ENCODE measurements around the gene VARS1. TPM values are rescaled to one million over a fixed set of nuclear protein-coding genes. Genes with fewer than 3 reads are reported as not detected.

The VARS1 gene
- total RNA-seq, 1 experiment from 2014 or later, result 89.8 TPM

- no peak for TF ChIP-seq EZH2phosphoT487 (IDR thresholded peaks at IDR 0.05; ENCODE audit: borderline replicate concordance, low read length)
- TF ChIP-seq CTCF (conservative IDR thresholded peaks at IDR 0.05; ENCODE audit: low read depth, low read length), result no peak
- no peak for TF ChIP-seq EZH2 (IDR thresholded peaks at IDR 0.05; ENCODE audit: low read length, unreplicated experiment)
- Histone ChIP-seq H3K27ac (ENCODE audit: low read length) (no peak overlapping the region), H3K9me3 (ENCODE audit: low read length) (no peaks in the 10 kb centered on the region), H3K4me3 (ENCODE audit: low read length) (no peak overlapping the region), H3K4me2 (ENCODE audit: low read length) (no peak overlapping the region), H2AFZ (ENCODE audit: low read length) (no peak overlapping the region), H3K79me2 (ENCODE audit: low read length) (no peaks in the 10 kb centered on the region), H3K9ac (ENCODE audit: low read length) (no peak overlapping the region), H3K9me2 (replicated peaks; ENCODE audit: low read length) (no peaks in the 10 kb centered on the region), H3K36me3 (ENCODE audit: low read depth, low read length) (no peaks in the 10 kb centered on the region), H3F3A (ENCODE audit: low read length, unreplicated experiment) (no peaks in the 10 kb centered on the region), H4K20me1 (ENCODE audit: low read length) (no peaks in the 10 kb centered on the region), H3K27me3 (ENCODE audit: low read length) (no peaks in the 10 kb centered on the region), H3K4me1 (ENCODE audit: insufficient read depth, low read length) (0 out of 2 replicates have a peak, but pooled peaks cover 5% of the 10 kb centered on the region)
- no peak; the same call in 1 of the 2 replicates for ATAC-seq
- no TSS peak for BruUV-seq (replicated peaks)
- POLR2A ChIA-PET (ENCODE audit: unreplicated experiment), result no interaction called here
- intact Hi-C loops (cut with micrococcal nuclease), result loop anchor here (10.0 kb wide), 1 partner anchor 48 kb away; the partner anchor contains the start of gene LY6G6D
- DNase-seq, result no peak
- CTCF ChIA-PET, result no interaction called here
Observed at GRCh38 chr6:31762878-31763618, 32.5 kb downstream of the VARS1 start.

GRCh38 chr6:31762356-31762755 is 33.2 kb downstream of the VARS1 start, which contains the start of gene SAPCD1:
Gene SAPCD1 (plus strand): TSS chr6:31762656. CDS start chr6:31763055, 399 bp downstream.
- H3K9me3 ChIP-seq (ENCODE audit: low read length), result no peaks in the 10 kb centered on the region
- H4K20me1 ChIP-seq (ENCODE audit: low read length), result no peaks in the 10 kb centered on the region
- intact Hi-C loops (cut with micrococcal nuclease), result loop anchor here (10.0 kb wide), 1 partner anchor 48 kb away; the partner anchor contains the start of gene LY6G6D
- BruUV-seq (replicated peaks), result no TSS peak
- no peaks in the 10 kb centered on the region for H3F3A ChIP-seq (ENCODE audit: low read length, unreplicated experiment)
- no peaks in the 10 kb centered on the region for H3K36me3 ChIP-seq (ENCODE audit: low read depth, low read length)
- H3K4me3 ChIP-seq (ENCODE audit: low read length), result no peak within 1 kb of the TSS
- no peak within 1 kb of the TSS for H3K9ac ChIP-seq (ENCODE audit: low read length)
- no peak for TF ChIP-seq EZH2phosphoT487 (IDR thresholded peaks at IDR 0.05; ENCODE audit: borderline replicate concordance, low read length)
- TF ChIP-seq EZH2 (IDR thresholded peaks at IDR 0.05; ENCODE audit: low read length, unreplicated experiment), result no peak
- TF ChIP-seq CTCF (conservative IDR thresholded peaks at IDR 0.05; ENCODE audit: low read depth, low read length), result no peak
- H3K4me1 ChIP-seq (ENCODE audit: insufficient read depth, low read length), result 0 out of 2 replicates have a peak, but pooled peaks cover 5% of the 10 kb centered on the region
- no peaks in the 10 kb centered on the region for H3K9me2 ChIP-seq (replicated peaks; ENCODE audit: low read length)
- DNase-seq (no peak), ATAC-seq (no peak)
- CTCF ChIA-PET, result no interaction called here
- no peaks in the 10 kb centered on the region for H3K27me3 ChIP-seq (ENCODE audit: low read length)
- no peak within 1 kb of the TSS for H2AFZ ChIP-seq (ENCODE audit: low read length)
- no peak within 1 kb of the TSS for H3K4me2 ChIP-seq (ENCODE audit: low read length)
- H3K79me2 ChIP-seq (ENCODE audit: low read length), result no peaks in the 10 kb centered on the region
- POLR2A ChIA-PET (ENCODE audit: unreplicated experiment), result no interaction called here
- no peak within 1 kb of the TSS for H3K27ac ChIP-seq (ENCODE audit: low read length)

- no peak for TF ChIP-seq CTCF (conservative IDR thresholded peaks at IDR 0.05; ENCODE audit: low read depth, low read length)
- no peak for TF ChIP-seq EZH2phosphoT487 (IDR thresholded peaks at IDR 0.05; ENCODE audit: borderline replicate concordance, low read length)
- TF ChIP-seq EZH2 (IDR thresholded peaks at IDR 0.05; ENCODE audit: low read length, unreplicated experiment), result no peak
- ATAC-seq (no peak), DNase-seq (no peak)
- Histone ChIP-seq H3K4me3 (ENCODE audit: low read length) (no peak overlapping the region), H3K9ac (ENCODE audit: low read length) (no peak overlapping the region), H3F3A (ENCODE audit: low read length, unreplicated experiment) (no peaks in the 10 kb centered on the region), H2AFZ (ENCODE audit: low read length) (no peak overlapping the region), H3K9me2 (replicated peaks; ENCODE audit: low read length) (no peaks in the 10 kb centered on the region), H3K4me2 (ENCODE audit: low read length) (no peak overlapping the region), H3K27ac (ENCODE audit: low read length) (no peak overlapping the region), H3K79me2 (ENCODE audit: low read length) (no peaks in the 10 kb centered on the region), H3K9me3 (ENCODE audit: low read length) (no peaks in the 10 kb centered on the region), H3K4me1 (ENCODE audit: insufficient read depth, low read length) (0 out of 2 replicates have a peak, but pooled peaks cover 5% of the 10 kb centered on the region), H4K20me1 (ENCODE audit: low read length) (no peaks in the 10 kb centered on the region), H3K27me3 (ENCODE audit: low read length) (no peaks in the 10 kb centered on the region), H3K36me3 (ENCODE audit: low read depth, low read length) (no peaks in the 10 kb centered on the region)
- ChIA-PET POLR2A (ENCODE audit: unreplicated experiment) (no interaction called here), CTCF (no interaction called here)
- no TSS peak for BruUV-seq (replicated peaks)
- intact Hi-C loops (cut with micrococcal nuclease), result loop anchor here (10.0 kb wide), 1 partner anchor 47 kb away; the partner anchor contains the start of gene LY6G6D
Observed at GRCh38 chr6:31761343-31761742, 34.2 kb downstream of the VARS1 start.

Measured in PC-3 (cell line).